ENCODE results near the gene SSBP3.
"Not testable (repeated sequence)": the region's sequence is repeated elsewhere in the genome, so short reads cannot be mapped to it uniquely, and the experiment has no call there.

The SSBP3 gene

DNA sequence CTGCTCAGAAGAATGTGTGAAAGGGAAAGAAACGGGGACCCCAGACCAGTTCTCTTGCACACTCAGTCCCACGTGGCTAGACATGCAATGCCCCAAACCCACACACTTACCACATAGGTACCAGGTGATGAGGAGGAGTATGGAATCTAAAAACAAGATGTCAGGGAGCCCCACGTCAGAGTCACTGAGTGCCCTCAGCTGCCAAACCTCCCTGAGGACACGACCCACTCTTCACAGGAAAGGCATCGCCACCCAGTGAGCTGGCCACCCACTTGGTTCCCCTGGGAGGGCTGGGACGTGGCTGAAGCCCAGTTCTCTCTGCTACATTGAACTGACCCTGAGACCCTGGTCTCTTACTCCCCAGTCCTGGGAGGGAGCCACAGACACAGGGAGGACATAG is 164.8 kb downstream of the SSBP3 start:
- no peak for DNase-seq (ENCODE audit: low spot score)

DNA sequence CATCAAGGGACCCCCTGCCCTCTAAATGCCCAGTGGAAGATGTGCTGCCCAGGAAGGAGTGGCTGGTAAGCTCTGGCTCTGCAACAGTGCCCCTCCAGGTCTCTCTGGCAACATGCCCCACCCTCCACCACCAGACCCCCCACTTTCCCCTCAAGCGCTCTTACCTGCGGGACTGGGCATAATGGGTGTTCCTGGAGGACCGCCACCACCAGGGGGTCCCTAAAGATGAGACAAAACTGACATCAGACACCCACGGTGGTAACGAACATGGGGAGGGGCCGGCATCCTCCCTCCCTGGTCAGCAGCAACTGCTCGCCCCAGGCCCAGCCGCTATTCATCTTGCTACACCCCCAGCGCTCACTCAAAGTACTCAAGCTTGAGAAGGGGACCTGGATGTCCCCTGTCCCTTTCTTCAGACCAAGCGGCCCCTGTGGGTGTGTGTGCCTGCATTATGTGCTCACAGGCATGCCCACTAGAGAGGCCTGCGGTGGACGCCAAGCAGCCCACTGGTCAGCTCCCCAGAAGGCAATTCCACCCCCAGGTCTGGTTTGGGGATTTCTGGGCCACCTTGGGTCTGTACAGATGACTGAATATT is 165.4 kb downstream of the SSBP3 start:
- DNase-seq (ENCODE audit: low spot score), result no peak

DNA sequence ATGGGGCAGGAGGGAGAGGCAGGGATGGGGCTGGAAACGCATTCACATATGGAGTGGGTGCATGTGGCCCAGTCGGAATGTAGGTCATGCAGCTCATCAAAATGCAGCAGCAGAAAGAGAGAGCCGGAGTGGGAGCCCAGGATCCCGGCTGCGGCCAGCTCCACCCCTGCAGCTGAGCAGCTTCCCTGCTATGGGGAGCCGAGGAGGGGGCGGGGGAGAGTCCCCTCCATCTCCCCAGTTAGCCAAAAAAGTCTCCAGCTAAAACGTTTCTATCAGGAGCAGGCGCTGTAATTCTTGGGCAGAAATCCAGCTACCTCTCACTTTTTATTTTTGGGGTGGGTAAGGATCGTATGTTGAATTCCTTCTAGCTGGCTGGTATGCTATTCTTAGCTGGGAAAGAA is 166.6 kb downstream of the SSBP3 start:
- no peak for DNase-seq (ENCODE audit: low spot score)

DNA sequence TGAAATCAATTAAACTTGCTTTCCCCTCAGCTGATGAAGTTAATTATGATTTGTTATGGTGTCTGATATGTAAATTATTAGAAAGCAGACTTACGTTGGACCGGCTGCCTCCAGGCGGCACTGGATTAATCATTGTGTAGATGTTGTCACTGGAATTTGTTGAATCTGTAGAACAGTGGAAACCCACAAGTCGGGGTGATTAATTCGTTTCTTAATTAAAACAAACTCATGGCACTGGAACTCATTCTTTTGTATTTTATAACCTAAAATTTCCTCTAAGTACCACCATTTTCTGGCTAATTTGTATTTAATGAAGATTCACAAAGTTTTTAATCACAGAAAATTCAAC is 167.2 kb downstream of the SSBP3 start:
- no peak for DNase-seq (ENCODE audit: low spot score)

DNA sequence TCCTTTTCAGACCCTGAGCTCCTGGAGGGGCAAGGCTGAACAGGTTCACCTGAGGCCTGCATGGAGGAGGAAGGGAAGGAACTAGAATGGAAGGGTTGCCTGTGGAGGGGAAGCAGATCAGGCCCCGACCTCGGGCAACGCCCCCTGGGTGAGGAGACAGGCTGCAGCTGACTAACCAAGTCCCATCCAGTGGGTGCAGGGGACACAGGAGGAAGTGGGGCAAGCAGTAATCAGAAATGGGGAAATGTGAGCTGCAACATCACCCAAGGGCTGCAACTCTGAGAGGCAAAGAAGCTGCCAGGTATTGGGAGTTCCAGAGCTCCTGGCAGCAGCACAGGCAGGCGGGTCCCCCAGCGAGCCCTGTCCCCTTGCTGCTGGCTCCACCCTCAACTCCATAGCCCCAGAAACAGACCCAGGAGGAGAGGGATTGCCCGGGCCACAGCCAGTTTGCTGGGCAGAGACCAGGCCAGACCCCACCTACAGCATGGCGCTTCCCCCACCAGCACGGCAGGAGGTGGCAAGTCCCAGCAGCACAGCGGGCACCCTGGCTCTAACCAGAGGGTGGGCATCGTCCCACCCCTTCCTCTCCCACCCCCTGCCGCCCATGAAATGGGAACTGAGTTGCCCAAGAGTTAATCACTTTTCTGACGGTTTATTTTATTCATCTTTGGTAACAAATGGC is 167.7 kb downstream of the SSBP3 start:
- no peak for DNase-seq (ENCODE audit: low spot score)

DNA sequence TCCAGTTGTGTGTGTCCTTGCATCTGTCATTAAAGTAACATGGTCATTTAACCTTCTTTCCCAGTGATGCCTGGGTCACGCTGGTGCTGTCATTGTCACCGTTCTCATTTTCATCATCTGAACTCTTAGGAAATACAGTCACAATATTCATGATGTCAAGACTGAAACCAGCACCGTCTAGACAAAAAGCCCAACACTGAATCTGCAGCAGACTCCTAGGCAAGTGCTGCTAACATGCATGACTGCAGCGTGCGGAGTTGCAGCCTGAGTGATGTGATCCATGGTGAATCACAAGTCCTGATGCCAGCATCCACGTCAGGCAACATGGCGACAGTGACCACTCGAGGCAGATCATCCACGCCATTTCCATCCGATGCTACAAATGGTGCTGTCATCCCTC is 168.6 kb downstream of the SSBP3 start:
- DNase-seq (ENCODE audit: low spot score), result no peak

DNA sequence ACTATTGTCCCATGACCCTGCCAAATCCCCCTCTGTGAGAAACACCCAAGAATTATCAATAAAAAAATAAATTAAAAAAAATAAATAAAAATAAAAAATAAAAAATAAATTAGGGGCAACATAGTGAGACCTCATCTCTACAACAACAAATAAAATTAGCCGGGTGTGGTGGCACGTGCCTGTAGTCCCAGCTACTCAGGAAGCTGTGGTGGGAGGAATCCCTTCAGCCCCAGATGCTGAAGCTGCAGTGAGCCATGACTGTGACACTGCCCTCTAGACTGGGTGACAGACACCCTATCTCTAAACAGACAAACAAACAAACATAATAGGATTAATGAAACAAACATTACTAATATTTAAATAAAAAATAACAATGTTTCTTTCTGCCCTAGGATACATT is 171.9 kb downstream of the SSBP3 start:
- DNase-seq (ENCODE audit: low spot score), result no peak

DNA sequence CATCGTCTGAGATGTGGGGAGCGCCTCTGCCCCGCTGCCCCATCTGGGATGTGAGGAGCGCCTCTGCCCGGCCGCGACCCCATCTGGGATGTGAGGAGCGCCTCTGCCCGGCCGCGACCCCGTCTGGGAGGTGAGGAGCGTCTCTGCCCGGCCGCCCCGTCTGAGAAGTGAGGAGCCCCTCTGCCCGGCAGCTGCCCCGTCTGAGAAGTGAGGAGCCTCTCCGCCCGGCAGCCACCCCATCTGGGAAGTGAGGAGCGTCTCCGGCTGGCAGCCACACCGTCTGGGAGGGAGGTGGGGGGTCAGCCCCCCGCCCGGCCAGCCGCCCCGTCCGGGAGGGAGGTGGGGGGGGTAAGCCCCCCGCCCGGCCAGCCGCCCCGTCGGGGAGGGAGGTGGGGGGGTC is 173.0 kb downstream of the SSBP3 start:
- not testable (repeated sequence) for DNase-seq (ENCODE audit: low spot score)

DNA sequence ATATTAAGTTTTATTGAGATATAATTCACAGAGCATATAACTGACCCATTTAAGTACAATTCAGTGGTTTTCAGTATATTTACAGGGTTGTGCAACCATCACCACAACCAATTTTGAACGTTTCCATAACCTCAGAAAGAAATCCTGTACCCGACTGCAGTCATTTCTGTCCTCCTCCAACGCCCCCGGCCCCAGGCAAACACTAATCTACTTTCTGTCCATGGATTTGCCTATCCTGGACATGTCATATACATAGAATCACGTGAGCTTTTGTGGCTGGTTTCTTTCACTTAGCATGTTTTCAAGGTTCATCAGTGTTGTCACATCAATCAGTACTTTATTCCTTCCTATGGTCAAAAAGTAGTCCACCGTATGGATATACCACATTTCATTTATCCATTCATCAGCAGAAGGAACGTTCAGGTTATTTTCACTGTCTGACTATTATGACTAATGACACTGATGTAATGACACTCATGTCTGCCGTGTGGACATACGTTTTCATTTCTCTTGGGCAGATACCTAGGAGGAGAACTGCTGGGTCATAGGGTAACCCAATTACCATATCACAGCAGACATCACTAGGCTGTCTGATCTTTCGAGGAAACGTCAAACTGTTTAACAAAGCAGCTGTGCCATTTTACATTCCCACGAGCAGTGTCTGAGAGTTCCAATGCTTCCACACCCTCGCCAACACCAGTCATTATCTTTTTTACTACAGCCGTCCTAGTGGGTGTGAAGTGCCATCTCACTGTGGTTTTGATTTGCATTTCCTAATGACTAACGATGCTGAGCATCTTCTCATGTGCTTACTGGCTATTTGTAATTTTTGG is 175.5 kb downstream of the SSBP3 start:
- peak; percentile 26 for DNase-seq (ENCODE audit: low spot score)

DNA sequence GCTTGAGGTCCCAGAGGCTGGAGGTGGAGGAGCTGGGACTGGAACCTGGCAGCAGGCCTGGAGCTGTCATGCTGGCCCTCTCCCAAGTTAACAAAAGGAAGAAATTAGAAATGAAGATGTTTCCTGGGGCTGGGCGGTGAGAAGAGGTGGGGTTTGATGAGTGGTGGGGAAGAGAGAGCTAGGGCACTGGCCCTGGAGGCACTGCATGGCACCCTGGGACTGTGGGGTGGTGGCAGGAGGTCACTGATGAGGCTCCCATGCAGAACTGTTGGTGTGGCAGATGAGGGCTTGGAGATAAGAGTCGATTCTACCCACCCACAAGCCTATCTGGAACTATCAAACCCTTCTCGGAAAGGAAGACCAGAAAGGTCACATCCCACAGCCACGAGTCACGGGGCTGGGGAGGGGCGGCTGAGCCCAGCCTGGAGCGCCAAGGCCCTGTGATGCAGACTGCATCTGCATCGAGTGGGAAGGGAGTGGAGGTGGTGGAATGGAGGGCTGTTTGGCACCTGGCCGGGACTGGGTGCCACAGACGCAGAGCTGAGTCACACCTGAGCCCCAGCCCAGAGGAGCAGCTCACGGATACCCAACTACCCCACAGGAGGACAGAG is 176.8 kb downstream of the SSBP3 start:
- peak; percentile 11 for DNase-seq (ENCODE audit: low spot score)

DNA sequence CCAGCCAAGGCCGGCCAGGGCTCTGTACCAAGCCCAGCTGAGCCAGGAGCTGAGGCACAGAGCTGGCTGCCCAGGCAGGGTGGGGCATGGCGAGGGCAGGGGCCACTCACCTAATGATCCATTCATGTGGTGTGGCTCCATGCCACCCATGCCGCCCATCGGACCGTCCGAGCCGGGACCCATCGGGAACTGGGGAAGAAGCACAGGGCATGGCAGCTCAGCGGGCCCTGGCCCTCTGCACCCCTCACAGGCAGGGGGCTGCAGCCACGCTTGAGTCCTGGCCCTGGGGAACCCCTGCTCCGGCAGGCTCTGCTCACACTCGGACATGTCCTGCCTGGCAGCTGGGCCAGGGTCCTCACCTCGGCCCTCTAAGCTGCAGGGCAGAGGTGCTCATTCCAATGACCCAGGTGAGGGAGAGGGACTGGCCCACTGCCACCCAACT is 177.5 kb downstream of the SSBP3 start:
- no peak for DNase-seq (ENCODE audit: low spot score)

DNA sequence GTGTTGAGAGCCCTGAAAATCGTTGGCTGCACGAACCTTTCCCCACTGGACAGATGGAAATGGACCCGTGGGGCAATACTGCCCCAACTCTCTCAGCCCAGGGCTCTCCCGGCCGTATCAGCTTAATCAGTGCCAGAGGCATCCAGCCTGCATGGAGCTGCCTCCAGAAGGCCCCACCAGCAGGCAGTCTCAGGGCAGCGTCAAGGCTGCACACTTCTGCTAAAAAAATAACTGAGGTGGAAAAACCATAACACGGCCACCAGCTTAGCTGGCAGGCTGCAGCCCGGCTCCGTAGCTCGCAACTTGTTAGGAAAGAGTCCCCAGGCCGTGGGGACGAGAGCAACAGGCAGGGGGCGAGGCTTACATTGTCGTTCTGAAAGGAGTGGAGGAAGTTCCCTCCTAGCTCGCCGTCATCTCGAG is 178.3 kb downstream of the SSBP3 start:
- DNase-seq (ENCODE audit: low spot score), result no peak

DNA sequence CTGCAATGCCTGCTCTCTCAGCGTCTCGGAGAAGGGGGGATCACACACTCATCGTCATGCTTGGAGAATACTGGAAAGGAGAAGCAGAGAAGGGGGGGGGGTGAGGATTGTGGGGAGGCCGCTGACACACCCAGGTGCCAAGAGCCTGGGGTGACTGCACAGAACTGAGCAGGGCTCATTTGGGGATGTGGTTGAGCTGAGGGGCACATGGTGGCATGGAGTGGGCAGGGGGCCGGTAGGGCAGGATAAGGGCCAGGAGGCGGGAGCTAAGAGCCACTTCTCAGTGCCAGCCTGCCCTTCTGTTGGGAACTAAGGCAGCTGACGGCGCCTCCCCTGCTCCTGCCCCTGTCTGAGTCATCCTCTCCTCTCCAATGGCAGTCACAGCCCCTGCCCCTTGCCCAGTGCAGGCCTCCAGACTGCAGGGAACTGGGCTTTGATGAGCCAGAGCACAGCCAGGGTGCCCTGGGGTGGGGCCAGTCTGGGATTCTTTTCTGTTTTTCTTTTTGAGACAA is 179.0 kb downstream of the SSBP3 start:
- DNase-seq (ENCODE audit: low spot score), result no peak

DNA sequence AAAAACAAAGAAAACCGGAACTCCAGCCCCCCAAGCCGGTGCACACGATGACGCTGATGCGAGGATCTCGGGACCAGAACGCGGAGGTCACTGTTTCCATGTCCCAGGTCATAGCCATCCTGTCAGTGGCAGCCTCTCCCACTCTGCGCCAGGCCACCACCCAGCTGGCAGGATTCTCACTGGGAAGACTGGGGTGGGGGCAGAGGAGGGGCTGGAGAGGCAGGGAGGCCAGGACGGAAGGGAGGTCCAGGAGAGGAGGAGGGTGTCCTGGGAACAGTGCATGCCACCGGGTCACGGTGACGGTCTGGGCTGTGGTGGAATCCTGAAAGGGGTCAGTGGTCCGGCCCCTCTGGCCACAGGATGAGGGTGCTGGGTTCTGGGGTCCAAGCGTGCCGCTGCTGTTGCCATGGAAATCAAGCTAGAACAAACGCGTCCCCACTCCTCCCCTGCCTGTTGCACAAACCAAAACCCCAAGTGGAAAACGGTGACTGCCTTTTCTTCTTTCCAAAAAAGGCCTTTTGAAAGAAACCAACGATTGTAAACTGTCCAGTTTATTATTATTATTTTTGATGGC is 180.1 kb downstream of the SSBP3 start:
- no peak for DNase-seq (ENCODE audit: low spot score)

DNA sequence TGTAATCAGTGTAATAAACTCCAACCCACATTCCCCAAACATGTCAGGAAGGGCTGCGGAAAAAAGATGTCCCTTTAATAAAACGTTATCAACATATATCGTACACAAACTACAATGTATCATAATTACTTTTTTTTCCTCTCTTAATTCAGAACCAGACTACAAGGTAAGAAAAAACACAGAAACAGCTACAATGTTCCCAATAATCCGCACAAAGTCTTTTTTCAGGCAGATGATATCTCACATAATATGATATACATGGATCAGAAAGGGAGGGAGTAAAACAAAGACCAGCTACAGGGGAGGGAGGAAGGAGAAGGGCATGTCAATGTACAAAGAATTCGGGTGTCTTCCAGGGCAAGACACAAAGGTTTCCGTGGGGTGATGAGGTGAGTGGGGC is 180.8 kb downstream of the SSBP3 start:
- no peak for DNase-seq (ENCODE audit: low spot score)

DNA sequence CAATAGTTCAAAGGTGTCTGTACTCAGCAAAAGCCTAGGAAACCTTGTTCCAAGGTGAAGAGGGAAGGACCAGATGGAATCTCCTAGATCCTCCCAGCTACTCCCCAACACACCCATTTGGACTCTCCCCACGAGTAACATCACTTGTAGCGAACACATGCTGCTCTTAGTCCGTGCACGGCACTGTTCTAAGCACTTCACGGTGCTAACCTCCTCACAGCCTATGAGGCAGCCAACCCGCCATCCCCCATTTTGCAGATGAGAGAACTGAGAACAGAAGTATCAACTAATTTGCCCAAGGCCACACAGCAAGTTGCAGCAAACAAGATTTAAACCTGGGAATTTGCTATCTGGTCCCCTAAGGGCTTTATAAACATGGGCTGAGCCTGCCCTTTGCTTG is 182.0 kb downstream of the SSBP3 start:
- DNase-seq (ENCODE audit: low spot score), result no peak

DNA sequence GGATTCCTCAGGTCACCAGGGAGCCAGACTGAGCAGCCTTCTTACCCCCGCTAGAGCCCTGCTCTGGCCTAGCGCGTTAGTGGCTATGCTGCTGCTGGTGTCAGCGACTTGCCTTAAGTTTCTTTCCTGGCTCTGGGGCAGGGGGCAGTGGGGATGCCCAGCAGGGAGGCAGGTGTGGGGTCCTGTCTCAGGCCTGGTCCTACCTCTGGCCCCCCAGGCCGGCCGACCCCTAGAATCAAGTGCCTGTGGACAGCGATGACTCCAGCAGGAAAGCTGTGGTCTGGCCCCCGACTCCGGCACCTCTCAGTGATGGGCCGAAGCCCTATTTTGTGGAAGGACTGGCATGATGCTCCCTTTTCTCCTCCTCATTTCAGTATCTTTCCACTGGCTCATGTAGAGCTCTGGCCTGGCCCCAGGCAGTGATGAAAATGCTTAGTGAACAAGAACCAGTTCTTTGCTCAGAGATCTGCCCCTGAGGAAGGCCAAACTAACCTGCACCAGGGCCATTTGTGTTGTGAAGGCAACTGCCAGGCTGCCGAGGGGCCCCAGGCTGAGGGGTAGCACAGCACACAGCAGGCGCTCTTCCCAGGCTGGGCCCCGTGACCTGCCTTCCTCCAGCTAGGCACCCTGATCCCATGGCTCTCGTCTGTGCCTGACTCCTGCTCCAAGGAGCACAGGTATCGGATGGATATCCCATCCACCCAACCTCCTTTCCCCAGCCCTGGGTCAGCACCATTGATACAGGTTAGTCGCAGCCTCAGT is 182.6 kb downstream of the SSBP3 start:
- no peak for DNase-seq (ENCODE audit: low spot score)

DNA sequence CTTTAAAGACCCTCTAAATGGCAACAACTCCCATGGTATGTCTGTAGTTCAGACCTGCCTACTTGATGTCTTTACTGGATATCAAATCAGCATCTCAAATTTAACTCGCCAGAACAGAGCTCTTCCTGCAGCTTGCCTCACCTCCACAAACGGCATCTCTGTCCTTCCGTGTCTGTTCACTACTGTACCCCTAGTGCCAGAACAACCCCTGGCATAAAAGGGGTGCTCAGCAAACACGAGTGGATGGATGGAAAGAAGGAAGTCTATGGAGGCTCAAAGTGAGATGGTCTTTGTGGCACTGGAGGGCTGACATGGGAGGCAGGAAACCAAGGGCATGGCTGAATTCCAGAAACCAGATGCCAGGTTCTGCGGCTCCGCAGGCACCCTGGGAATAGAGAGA is 183.5 kb downstream of the SSBP3 start:
- DNase-seq (ENCODE audit: low spot score), result no peak

DNA sequence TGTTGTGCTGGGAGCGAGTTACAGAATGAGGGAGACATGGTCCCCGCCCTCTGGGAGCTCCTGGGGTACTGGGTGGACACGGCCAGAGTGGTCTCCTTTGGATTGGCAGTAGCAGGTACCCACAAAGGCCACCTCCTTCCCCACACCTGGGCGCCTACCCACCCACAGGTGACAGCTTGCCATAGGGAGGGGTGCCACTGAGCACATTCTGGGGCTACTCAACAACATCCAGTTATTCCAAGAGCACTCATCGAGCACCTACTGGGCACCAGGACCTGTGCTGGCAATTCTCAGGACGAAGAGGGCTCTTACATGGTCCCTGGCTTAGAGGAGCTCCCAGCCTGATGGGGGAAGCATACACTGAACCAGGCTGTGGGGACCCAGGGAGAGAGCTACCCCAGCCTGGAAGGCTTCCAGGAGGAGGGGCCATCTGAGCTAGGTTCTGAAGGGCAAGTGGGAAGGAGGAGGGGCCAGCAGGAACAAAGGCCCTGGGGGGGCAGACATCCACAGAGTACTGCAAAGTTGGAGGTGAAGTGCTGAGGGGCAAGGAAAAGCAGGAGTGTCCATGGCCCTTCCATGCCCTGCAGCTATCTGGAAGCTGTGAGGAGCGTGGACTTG is 184.2 kb downstream of the SSBP3 start:
- DNase-seq (ENCODE audit: low spot score), result no peak

DNA sequence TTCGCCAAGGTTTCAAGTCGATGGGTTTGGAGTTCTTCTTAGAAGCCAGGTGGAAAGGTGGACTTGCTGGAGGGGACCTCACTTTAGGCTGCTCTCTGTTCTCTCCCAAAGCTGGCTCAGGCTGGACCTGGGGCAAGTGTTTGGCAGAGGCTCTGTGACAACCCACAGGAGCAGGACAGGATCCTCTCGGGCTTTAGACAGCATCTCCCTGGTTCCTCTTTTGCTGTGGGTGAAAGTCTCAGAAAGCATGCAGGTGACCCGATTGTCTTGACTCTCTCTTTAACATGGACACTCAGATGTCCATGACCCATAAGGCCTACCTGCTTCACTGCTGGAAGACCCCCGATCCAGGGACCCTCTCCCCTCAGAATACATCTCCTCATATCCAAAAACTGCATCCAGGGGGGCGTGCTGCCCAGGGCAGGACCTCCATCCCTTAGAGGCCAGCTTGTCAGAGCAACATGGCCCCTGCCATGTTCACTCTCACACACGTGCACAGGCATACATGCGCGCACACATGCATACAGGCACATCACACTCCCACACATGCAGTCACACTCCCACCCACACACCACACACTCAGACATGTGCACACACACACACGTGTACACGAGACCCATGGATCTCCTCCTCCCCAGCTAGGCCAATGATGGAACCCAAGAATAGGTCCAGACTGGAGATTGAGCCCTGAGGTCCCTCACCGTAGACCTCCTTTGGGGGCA is 184.9 kb downstream of the SSBP3 start:
- no peak for DNase-seq (ENCODE audit: low spot score)

All from CD4-positive, alpha-beta T cell treated with Interleukin-15 for 4 hours (primary cell).